Gastroesophageal sphincter (tissue), 3 donors: ENCODE results near the gene ALG12.

Source experiments
- CTCF ChIP-seq, 4 experiments: fragments of 200-600 bp in 2 of 4; fragments of 450-650 bp in 2 of 4; sonication (generic) in 1 of 4; IDR thresholded peaks; one replicate each; pipeline ENCODE4 v1.5.1; 2017 to 2019; ENCODE audit warnings: antibody characterized with exemption in 4 of 4, mild to moderate bottlenecking in 2 of 4, moderate library complexity in 2 of 4
- EP300 ChIP-seq: sonication (generic); formaldehyde crosslinking; IDR thresholded peaks from one replicate; pipeline ENCODE4 v1.6.1; 2017; ENCODE audit warnings: antibody characterized with exemption, mild to moderate bottlenecking
- POLR2A ChIP-seq, 2 donors: fragments of 450-650 bp; IDR thresholded peaks; one replicate each; pipeline ENCODE4 v1.6.1; 2017; ENCODE audit warnings: antibody characterized with exemption in 2 of 2, mild to moderate bottlenecking in 2 of 2, moderate library complexity in 1 of 2
- POLR2AphosphoS5 ChIP-seq: sonication (generic); formaldehyde crosslinking; IDR thresholded peaks from one replicate; pipeline ENCODE4 v1.6.1; 2017; ENCODE audit warnings: antibody characterized with exemption

GRCh38 chr22:49948958-49949913, 31.0 kb upstream of the ALG12 start:
- TF ChIP-seq CTCF (IDR thresholded peaks at IDR 0.05), result no peak
- no peak for TF ChIP-seq POLR2AphosphoS5
- TF ChIP-seq POLR2A (IDR thresholded peaks at IDR 0.05), result no peak
- TF ChIP-seq EP300, result no peak
